ENCODE results near the gene ARSB. TPM values are rescaled to one million over a fixed set of nuclear protein-coding genes. Genes with fewer than 3 reads are reported as not detected.

ARSB gene
- total RNA-seq (10 to 100 TPM in 1 of 5 experiments, 1 to 10 TPM in 4; 4.6 to 10.8 (median 5.3) TPM), polyA plus RNA-seq (1 to 10 TPM; 3.3 to 4.5 TPM), total RNA-seq (13.3 reads per million, percentile 42 among the genes with 10 or more reads in this experiment)

- Mint-ChIP-seq H3K36me3 (peaks cover 0 to 1% (median 0%) of the 10 kb centered on the region in 5 donors), H3K4me1 (peaks cover 15 to 30% (median 26%) of the 10 kb centered on the region in 7 donors), H3K27me3 (no peaks in the 10 kb centered on the region), H3K27ac (peak within 1 kb of the TSS; percentile 94 to 98 (median 96)), H3K9me3 (no peaks in the 10 kb centered on the region), H3K4me3 (peak within 1 kb of the TSS; percentile 90 to 98 (median 94))
- Histone ChIP-seq H3K27me3 (ENCODE audit: control insufficient read depth in 2 of 2, insufficient read depth in 2 of 2, low read length in 2 of 2) (no peaks in the 10 kb centered on the region), H3K36me3 (ENCODE audit: control insufficient read depth in 2 of 3, insufficient read depth in 3 of 3, low read length in 3 of 3) (no peaks in the 10 kb centered on the region), H3K27ac (ENCODE audit: low read depth, low read length) (peak within 1 kb of the TSS; percentile 76), H3K4me3 (ENCODE audit: low read length) (peak within 1 kb of the TSS; percentile 79), H3K4me1 (ENCODE audit: control insufficient read depth in 2 of 2, insufficient read depth in 2 of 2, low read length in 2 of 2) (peaks cover 5 to 13% of the 10 kb centered on the region in 2 donors), H3K9me3 (ENCODE audit: control insufficient read depth in 2 of 3, low read length in 3 of 3) (no peaks in the 10 kb centered on the region)
- ATAC-seq (peak; percentile 68), DNase-seq (peak in 5 of 9 donors; percentile 9 to 67 (median 38))
- CTCF ChIA-PET: interaction anchor here (0.6 to 1.9 kb wide), 4 partner anchors 10 to 148 kb away, joined by 3 to 7 read pairs (median 5); no protein-coding TSS in a partner anchor
- intact Hi-C loops (cut with micrococcal nuclease): loop anchor here (1.0 to 10.0 kb wide), 13 partner anchors 8 to 1950 kb away; partner anchors contain the start of genes SCAMP1 (in 2 of the 2), AGGF1 (in 1 of the 2), DHFR (in 1 of the 2) and JMY (in 1 of the 2)
- POLR2A ChIA-PET: interaction anchor here (0.7 to 1.6 kb wide), 8 partner anchors 9 to 691 kb away, joined by 3 to 15 read pairs (median 4); partner anchors contain the start of genes AP3B1, JMY and SCAMP1
Measured at GRCh38 chr5:78985116-78985724, at the start of gene ARSB. ARSB (minus strand) TSS chr5:78985310; CDS start chr5:78985248, 62 bp downstream.

- DNase-seq: no peak
- Mint-ChIP-seq H3K4me1 (no peaks in the 10 kb centered on the region), H3K27me3 (peaks cover 0 to 8% (median 0%) of the 10 kb centered on the region in 5 donors), H3K4me3 (no peak overlapping the region), H3K27ac (no peak overlapping the region), H3K36me3 (no peaks in the 10 kb centered on the region), H3K9me3 (peaks cover 0 to 7% (median 0%) of the 10 kb centered on the region in 11 donors)
- H3K9me3 ChIP-seq (ENCODE audit: control insufficient read depth in 2 of 3, low read length in 3 of 3): peaks cover 0 to 4% (median 0%) of the 10 kb centered on the region in 3 experiments
- H3K36me3 ChIP-seq (ENCODE audit: control insufficient read depth in 2 of 3, insufficient read depth in 3 of 3, low read length in 3 of 3): no peaks in the 10 kb centered on the region
- no peaks in the 10 kb centered on the region for H3K27me3 ChIP-seq (ENCODE audit: control insufficient read depth in 2 of 2, insufficient read depth in 2 of 2, low read length in 2 of 2)
- ChIA-PET CTCF (no interaction called here), POLR2A (no interaction called here)
- H3K4me3 ChIP-seq (ENCODE audit: low read length): no peak overlapping the region
- intact Hi-C loops (cut with micrococcal nuclease): no loop called here
- ATAC-seq: no peak
- H3K4me1 ChIP-seq (ENCODE audit: control insufficient read depth in 2 of 2, insufficient read depth in 2 of 2, low read length in 2 of 2): no peaks in the 10 kb centered on the region
- H3K27ac ChIP-seq (ENCODE audit: low read depth, low read length): no peak overlapping the region
Measured at GRCh38 chr5:79032782-79033181, 47.7 kb upstream of the ARSB start.

- H3K9me3 ChIP-seq (ENCODE audit: control insufficient read depth in 2 of 3, low read length in 3 of 3): peaks cover 0 to 4% (median 0%) of the 10 kb centered on the region in 3 experiments
- Mint-ChIP-seq H3K27me3 (peaks cover 0 to 11% (median 5%) of the 10 kb centered on the region in 5 donors), H3K36me3 (no peaks in the 10 kb centered on the region), H3K9me3 (peaks cover 0 to 6% (median 0%) of the 10 kb centered on the region in 11 donors), H3K4me3 (no peak overlapping the region), H3K4me1 (no peaks in the 10 kb centered on the region), H3K27ac (no peak overlapping the region)
- H3K36me3 ChIP-seq (ENCODE audit: control insufficient read depth in 2 of 3, insufficient read depth in 3 of 3, low read length in 3 of 3): no peaks in the 10 kb centered on the region
- no peaks in the 10 kb centered on the region for H3K27me3 ChIP-seq (ENCODE audit: control insufficient read depth in 2 of 2, insufficient read depth in 2 of 2, low read length in 2 of 2)
- no peaks in the 10 kb centered on the region for H3K4me1 ChIP-seq (ENCODE audit: control insufficient read depth in 2 of 2, insufficient read depth in 2 of 2, low read length in 2 of 2)
- no peak overlapping the region for H3K4me3 ChIP-seq (ENCODE audit: low read length)
- H3K27ac ChIP-seq (ENCODE audit: low read depth, low read length): no peak overlapping the region
- DNase-seq (no peak), ATAC-seq (no peak)
- ChIA-PET CTCF (no interaction called here), POLR2A (no interaction called here)
- intact Hi-C loops (cut with micrococcal nuclease): no loop called here
Measured at GRCh38 chr5:79032031-79032695, 47.1 kb upstream of the ARSB start.

- no peak for DNase-seq
- no peak overlapping the region for H3K27ac Mint-ChIP-seq
- H3K27me3 Mint-ChIP-seq: peaks cover 0 to 18% (median 11%) of the 10 kb centered on the region in 5 donors
- intact Hi-C loops (cut with micrococcal nuclease): no loop called here
- H3K4me1 ChIP-seq (ENCODE audit: control insufficient read depth in 2 of 2, insufficient read depth in 2 of 2, low read length in 2 of 2): no peaks in the 10 kb centered on the region
- H3K36me3 Mint-ChIP-seq: no peaks in the 10 kb centered on the region
- ATAC-seq: no peak
- H3K4me3 Mint-ChIP-seq: no peak overlapping the region
- H3K9me3 ChIP-seq (ENCODE audit: control insufficient read depth in 2 of 3, low read length in 3 of 3): no peaks in the 10 kb centered on the region
- H3K9me3 Mint-ChIP-seq: no peaks in the 10 kb centered on the region
- ChIA-PET CTCF (no interaction called here), POLR2A (no interaction called here)
- no peak overlapping the region for H3K4me3 ChIP-seq (ENCODE audit: low read length)
- H3K27me3 ChIP-seq (ENCODE audit: control insufficient read depth in 2 of 2, insufficient read depth in 2 of 2, low read length in 2 of 2): no peaks in the 10 kb centered on the region
- no peaks in the 10 kb centered on the region for H3K4me1 Mint-ChIP-seq
- H3K36me3 ChIP-seq (ENCODE audit: control insufficient read depth in 2 of 3, insufficient read depth in 3 of 3, low read length in 3 of 3): no peaks in the 10 kb centered on the region
- H3K27ac ChIP-seq (ENCODE audit: low read depth, low read length): no peak overlapping the region
Measured at GRCh38 chr5:79031485-79031867, 46.4 kb upstream of the ARSB start.

GRCh38 chr5:79030663-79031484 is 45.8 kb upstream of the ARSB start:
- POLR2A ChIA-PET: no interaction called here
- Mint-ChIP-seq H3K9me3 (no peaks in the 10 kb centered on the region), H3K4me1 (no peaks in the 10 kb centered on the region), H3K36me3 (no peaks in the 10 kb centered on the region), H3K27ac (no peak overlapping the region), H3K4me3 (no peak overlapping the region), H3K27me3 (peaks cover under 1 to 20% (median 13%) of the 10 kb centered on the region in 5 donors)
- Histone ChIP-seq H3K9me3 (ENCODE audit: control insufficient read depth in 2 of 3, low read length in 3 of 3) (no peaks in the 10 kb centered on the region), H3K27ac (ENCODE audit: low read depth, low read length) (no peak overlapping the region), H3K4me1 (ENCODE audit: control insufficient read depth in 2 of 2, insufficient read depth in 2 of 2, low read length in 2 of 2) (no peaks in the 10 kb centered on the region), H3K36me3 (ENCODE audit: control insufficient read depth in 2 of 3, insufficient read depth in 3 of 3, low read length in 3 of 3) (no peaks in the 10 kb centered on the region), H3K4me3 (ENCODE audit: low read length) (no peak overlapping the region), H3K27me3 (ENCODE audit: control insufficient read depth in 2 of 2, insufficient read depth in 2 of 2, low read length in 2 of 2) (no peaks in the 10 kb centered on the region)
- intact Hi-C loops (cut with micrococcal nuclease): no loop called here
- DNase-seq (no peak), ATAC-seq (no peak)
- CTCF ChIA-PET: interaction anchor here (0.7 kb wide), 1 partner anchor 289 kb away, joined by 3 read pairs; no protein-coding TSS in a partner anchor

GRCh38 chr5:79025054-79025472 is 40.0 kb upstream of the ARSB start:
- no peaks in the 10 kb centered on the region for H3K4me1 ChIP-seq (ENCODE audit: control insufficient read depth in 2 of 2, insufficient read depth in 2 of 2, low read length in 2 of 2)
- no peaks in the 10 kb centered on the region for H3K27me3 ChIP-seq (ENCODE audit: control insufficient read depth in 2 of 2, insufficient read depth in 2 of 2, low read length in 2 of 2)
- H3K4me3 ChIP-seq (ENCODE audit: low read length): no peak overlapping the region
- peaks cover 7 to 14% (median 12%) of the 10 kb centered on the region in 7 donors for H3K4me1 Mint-ChIP-seq
- DNase-seq (peak in 8 of 9 donors; percentile 11 to 44 (median 32)), ATAC-seq (peak; percentile 73)
- no peaks in the 10 kb centered on the region for H3K36me3 Mint-ChIP-seq
- peaks cover 0 to 5% (median 0%) of the 10 kb centered on the region in 11 donors for H3K9me3 Mint-ChIP-seq
- intact Hi-C loops (cut with micrococcal nuclease): loop anchor here (1.0 to 10.0 kb wide), 5 partner anchors 44 to 1060 kb away; no protein-coding TSS in a partner anchor
- no peaks in the 10 kb centered on the region for H3K36me3 ChIP-seq (ENCODE audit: control insufficient read depth in 2 of 3, insufficient read depth in 3 of 3, low read length in 3 of 3)
- H3K27ac ChIP-seq (ENCODE audit: low read depth, low read length): no peak overlapping the region
- peaks cover 46 to 65% (median 58%) of the 10 kb centered on the region in 5 donors for H3K27me3 Mint-ChIP-seq
- no peaks in the 10 kb centered on the region for H3K9me3 ChIP-seq (ENCODE audit: control insufficient read depth in 2 of 3, low read length in 3 of 3)
- ChIA-PET CTCF (interaction anchor here (0.5 to 7.4 kb wide), 6 partner anchors 10 to 111 kb away, joined by 3 to 49 read pairs (median 4); partner anchors contain the start of gene ARSB), POLR2A (no interaction called here)
- H3K27ac Mint-ChIP-seq: peak overlapping the region in 1 of 9 donors; percentile 65
- H3K4me3 Mint-ChIP-seq: peak overlapping the region in 9 of 10 donors; percentile 31 to 70 (median 61)

Measured in naive thymus-derived CD4-positive, alpha-beta T cell (primary cell).